NCI-H146 (cell line): ENCODE data around the gene CRIM1.
"Not testable (repeated sequence)": the region's sequence is repeated elsewhere in the genome, so short reads cannot be mapped to it uniquely, and the experiment has no call there.

Experiments used
- DNase-seq: peaks from one replicate; lab custom pipeline; 2025; lab: John Stamatoyannopoulos, UW

The CRIM1 gene

DNA sequence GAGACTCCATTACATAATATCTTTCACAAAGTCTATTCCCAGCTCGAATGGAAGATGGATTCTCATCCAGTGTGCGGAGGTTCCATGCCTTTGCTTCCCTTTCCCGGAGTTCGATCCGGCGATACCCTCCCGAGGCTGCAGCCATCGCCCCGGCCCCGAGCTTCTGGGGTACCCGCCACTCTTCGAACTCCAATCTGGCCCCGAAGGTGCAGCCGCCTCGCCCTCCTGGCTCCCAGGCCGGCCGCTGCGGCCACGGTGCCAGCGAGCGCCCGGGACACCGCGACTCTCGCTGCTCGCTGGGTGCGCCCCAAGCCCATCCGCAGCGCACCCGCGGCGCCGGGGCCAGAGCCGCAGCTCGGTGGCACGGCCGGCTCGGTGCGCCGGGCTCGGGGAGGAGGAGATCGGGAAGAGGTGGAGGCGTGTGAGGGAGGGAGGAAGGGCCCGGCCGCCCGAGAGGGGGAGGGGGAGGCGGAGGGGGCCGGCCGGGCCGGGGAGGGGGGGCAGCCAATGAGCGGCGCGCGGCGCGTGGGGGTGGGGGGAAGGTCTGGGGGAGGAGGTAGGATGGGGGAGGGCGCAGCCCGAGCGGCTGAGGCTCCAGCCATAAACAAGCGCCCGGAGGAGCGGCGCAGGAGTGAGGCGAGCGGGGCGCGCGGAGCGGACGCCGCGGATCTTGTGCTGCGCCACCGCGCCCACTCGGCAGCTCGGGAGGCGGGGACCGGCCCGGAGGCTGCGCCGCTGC is at the start of gene CRIM1:
Gene CRIM1, plus strand, starts transcription at position 628 of the 739 bp plus-strand sequence. CDS start 515 bp downstream, outside the sequence.
- DNase-seq, result peak; percentile 53

- no peak for DNase-seq
Observed at GRCh38 chr2:36307441-36307840, 48.1 kb upstream of the CRIM1 start.

DNA sequence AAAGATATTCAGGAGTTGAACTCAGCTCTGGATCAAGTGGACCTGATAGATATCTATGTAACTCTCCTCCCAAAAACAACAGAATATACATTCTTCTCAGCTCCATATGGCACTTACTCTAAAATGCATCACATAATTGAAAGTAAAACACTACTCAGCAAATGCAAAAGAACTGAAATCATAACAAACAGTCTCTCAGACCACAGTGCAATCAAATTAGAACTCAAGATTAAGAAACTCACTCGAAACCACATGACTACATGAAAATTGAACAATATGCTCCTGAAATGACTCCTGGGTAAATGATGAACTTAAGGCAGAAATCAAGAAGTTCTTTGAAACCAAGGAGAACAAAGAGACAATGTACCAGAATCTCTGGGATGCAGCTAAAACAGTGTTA is 45.1 kb upstream of the CRIM1 start:
- not testable (repeated sequence) for DNase-seq

- no peak for DNase-seq
Observed at GRCh38 chr2:36318547-36318946, 37.0 kb upstream of the CRIM1 start.

- no peak for DNase-seq
Observed at GRCh38 chr2:36322108-36322507, 33.5 kb upstream of the CRIM1 start.

GRCh38 chr2:36326286-36326685 is 29.3 kb upstream of the CRIM1 start:
- no peak for DNase-seq

GRCh38 chr2:36329251-36329650 is 26.3 kb upstream of the CRIM1 start:
- no peak for DNase-seq

GRCh38 chr2:36329746-36330472 is 25.7 kb upstream of the CRIM1 start:
- DNase-seq, result no peak

GRCh38 chr2:36330473-36331395 is 24.8 kb upstream of the CRIM1 start:
- no peak for DNase-seq

- peak; percentile 2 for DNase-seq
Observed at GRCh38 chr2:36333350-36334012, 22.1 kb upstream of the CRIM1 start.

DNA sequence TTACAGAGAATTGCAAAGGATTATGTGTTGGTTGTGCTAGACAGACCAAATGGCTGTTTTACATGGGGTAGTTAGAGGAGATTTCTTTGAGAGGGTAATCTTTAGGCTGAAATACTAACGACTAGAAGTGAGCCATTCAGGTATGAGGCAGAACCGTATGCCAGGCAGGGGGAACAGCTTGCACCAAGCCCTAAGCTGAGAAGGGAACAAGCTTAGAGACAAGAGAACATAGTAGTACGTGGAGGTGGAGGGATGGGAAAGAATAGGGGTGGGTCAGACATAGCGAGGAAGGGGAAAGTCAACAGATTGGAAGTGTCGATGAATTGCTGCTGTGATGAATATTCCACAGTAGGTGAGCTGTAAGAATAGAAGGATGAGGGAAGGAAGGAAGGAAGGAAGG is 20.0 kb upstream of the CRIM1 start:
- DNase-seq, result no peak

GRCh38 chr2:36336321-36336720 is 19.3 kb upstream of the CRIM1 start:
- no peak for DNase-seq

DNA sequence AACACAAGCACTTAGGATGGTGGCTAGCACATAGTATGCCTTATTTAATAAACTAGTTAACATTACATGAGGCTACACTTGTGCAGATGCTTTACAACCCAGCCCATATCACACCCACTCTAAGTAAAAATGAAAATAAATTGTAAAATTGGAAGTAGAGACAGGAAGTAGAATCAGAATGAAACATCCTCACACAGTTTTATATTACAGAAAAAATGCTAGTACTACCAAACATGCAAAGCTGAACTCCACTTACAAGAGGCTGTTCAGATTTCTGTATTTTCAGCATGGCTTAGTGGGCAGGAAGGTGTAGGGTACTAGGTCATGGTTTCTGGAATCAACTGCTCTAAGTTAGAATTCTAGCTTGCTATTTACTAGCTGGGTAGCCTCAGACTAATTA is 18.2 kb upstream of the CRIM1 start:
- DNase-seq, result no peak

DNA sequence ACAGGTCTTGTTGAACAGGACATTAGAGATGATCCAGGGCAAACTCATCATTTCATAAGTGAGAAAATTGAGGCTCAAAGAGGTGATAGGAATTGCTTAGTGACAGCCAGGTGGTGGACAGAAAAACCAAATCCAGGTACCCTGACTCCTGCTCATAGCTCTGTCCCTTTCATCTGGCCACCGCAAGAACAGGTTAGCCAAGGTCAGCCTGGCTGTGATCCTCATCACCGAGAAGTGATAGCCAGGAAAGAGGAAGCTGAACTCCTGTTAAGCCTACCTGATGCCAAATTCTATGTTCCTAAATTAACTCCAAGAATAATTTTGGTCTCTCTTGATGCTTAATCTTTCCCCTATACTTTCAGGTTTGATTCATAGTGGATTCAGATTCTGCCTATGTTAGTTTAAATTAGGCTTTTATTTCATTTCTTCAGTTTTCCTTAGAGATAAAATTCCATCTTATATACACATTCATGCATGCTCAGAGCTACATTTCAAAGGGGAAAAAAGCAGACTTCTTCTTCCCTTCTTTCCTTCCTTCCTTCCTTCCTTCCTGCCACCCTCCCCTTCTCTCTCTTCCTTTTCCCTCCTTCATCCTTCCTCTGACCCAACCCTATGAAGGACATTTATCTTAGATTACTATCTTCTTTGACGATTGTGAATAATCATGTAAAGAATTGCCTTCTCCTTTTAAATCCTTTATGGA is 17.3 kb upstream of the CRIM1 start:
- DNase-seq, result no peak

- DNase-seq, result no peak
Observed at GRCh38 chr2:36338827-36339145, 16.8 kb upstream of the CRIM1 start.

- DNase-seq, result no peak
Observed at GRCh38 chr2:36339607-36340218, 15.9 kb upstream of the CRIM1 start.

DNA sequence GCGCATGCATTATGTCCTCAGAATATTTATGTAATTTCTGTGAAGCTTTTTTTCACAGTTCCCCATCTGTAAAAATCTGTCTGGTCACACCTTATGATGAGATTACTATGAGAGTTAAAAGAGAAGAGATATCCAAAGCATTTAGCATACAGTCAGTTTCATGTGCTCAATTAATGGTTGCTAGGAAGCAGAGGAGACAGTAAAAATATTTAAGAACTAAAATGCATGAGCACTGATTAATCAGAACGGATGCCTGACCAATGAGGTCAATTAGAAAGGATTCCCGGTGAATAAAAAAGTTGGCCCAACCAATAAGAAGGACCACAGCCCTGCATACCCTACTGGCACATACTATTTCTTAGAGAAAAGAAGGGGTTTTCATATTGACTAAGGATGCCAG is 12.0 kb upstream of the CRIM1 start:
- no peak for DNase-seq

DNA sequence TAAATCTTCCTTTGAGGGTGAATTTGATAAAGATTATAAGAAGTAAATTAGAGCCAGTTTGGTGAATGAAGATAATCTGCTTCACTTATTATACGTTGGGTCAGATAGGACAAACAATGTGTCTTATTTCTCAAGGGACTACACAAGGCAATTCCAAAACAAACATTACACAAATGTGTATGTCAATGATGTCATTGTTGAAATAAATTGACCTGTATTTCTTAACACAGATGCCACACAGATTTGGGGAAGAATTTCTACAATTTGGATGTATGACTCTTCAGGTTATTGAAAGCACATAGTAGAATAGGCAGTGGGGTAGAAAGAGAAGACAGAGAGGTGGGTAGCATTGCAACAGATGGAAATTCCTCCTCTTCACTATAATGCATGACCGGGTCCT is 6.9 kb upstream of the CRIM1 start:
- no peak for DNase-seq

- no peak for DNase-seq
Observed at GRCh38 chr2:36351291-36351690, 4.3 kb upstream of the CRIM1 start.

GRCh38 chr2:36351736-36352349 is 3.7 kb upstream of the CRIM1 start:
- DNase-seq, result peak; percentile 24

GRCh38 chr2:36352701-36353100 is 2.9 kb upstream of the CRIM1 start:
- no peak for DNase-seq
